Right kidney (tissue), 1 donor: ENCODE data around the gene ESRRA.
"Not testable (repeated sequence)": the region's sequence is repeated elsewhere in the genome, so short reads cannot be mapped to it uniquely, and the experiment has no call there.

ENCODE experiments used
- DNase-seq: peaks from one replicate; pipeline ENCODE4 v3.0.0-alpha.2; 2016

ESRRA gene

GRCh38 chr11:64313491-64314145, 8.3 kb downstream of the ESRRA start:
- no peak for DNase-seq

- DNase-seq = no peak
Observed at GRCh38 chr11:64314146-64314804, 9.0 kb downstream of the ESRRA start.

GRCh38 chr11:64314805-64315561, 9.7 kb downstream of the ESRRA start:
- DNase-seq = no peak

- not testable (repeated sequence) for DNase-seq
Observed at GRCh38 chr11:64315667-64316526, 10.6 kb downstream of the ESRRA start.

GRCh38 chr11:64316672-64317324, 11.5 kb downstream of the ESRRA start:
- no peak for DNase-seq

GRCh38 chr11:64317325-64317960, 12.1 kb downstream of the ESRRA start, which contains the start of gene TRMT112:
Gene TRMT112, minus strand, starts transcription at chr11:64317559. Its CDS starts 33 bp downstream, at chr11:64317526.
- DNase-seq = no peak

- DNase-seq = peak; percentile 92
Observed at GRCh38 chr11:64317961-64318765, 12.8 kb downstream of the ESRRA start, which contains the start of gene PRDX5. Gene PRDX5, plus strand, starts transcription at chr11:64318121. Its CDS starts 95 bp downstream, at chr11:64318216.

GRCh38 chr11:64318766-64319761, 13.7 kb downstream of the ESRRA start:
- DNase-seq = no peak

GRCh38 chr11:64320556-64320955, 15.2 kb downstream of the ESRRA start:
- DNase-seq = no peak

- no peak for DNase-seq
Observed at GRCh38 chr11:64321026-64321425, 15.7 kb downstream of the ESRRA start.

GRCh38 chr11:64321533-64321932, 16.2 kb downstream of the ESRRA start:
- DNase-seq = no peak

GRCh38 chr11:64322925-64323260, 17.6 kb downstream of the ESRRA start:
- no peak for DNase-seq

GRCh38 chr11:64323373-64323772, 18.0 kb downstream of the ESRRA start:
- no peak for DNase-seq

GRCh38 chr11:64323984-64324383, 18.7 kb downstream of the ESRRA start:
- DNase-seq = not testable (repeated sequence)

GRCh38 chr11:64324692-64325469, 19.6 kb downstream of the ESRRA start:
- DNase-seq = no peak

GRCh38 chr11:64327375-64327774, 22.1 kb downstream of the ESRRA start:
- no peak for DNase-seq

GRCh38 chr11:64327993-64328392, 22.7 kb downstream of the ESRRA start:
- DNase-seq = no peak

GRCh38 chr11:64330888-64331287, 25.6 kb downstream of the ESRRA start:
- no peak for DNase-seq
